Limb (tissue), 2 donors: Measurements from ENCODE around the gene GRB10.
"Not testable (repeated sequence)": the region's sequence is repeated elsewhere in the genome, so short reads cannot be mapped to it uniquely, and the experiment has no call there.

Experiments
- DNase-seq, 2 donors: peaks; one replicate each; pipeline ENCODE4 v3.0.0-alpha.2; 2016; ENCODE audit errors: extremely low spot score in 2 of 2

GRB10 gene

GRCh38 chr7:50779427-50779826, 3.3 kb downstream of the GRB10 start:
- DNase-seq, result no peak

GRCh38 chr7:50778189-50778588, 4.5 kb downstream of the GRB10 start:
- DNase-seq, result no peak

- DNase-seq, result no peak
Measured at GRCh38 chr7:50775836-50776235, 6.9 kb downstream of the GRB10 start.

GRCh38 chr7:50775231-50775630, 7.5 kb downstream of the GRB10 start:
- DNase-seq, result no peak

- no peak for DNase-seq
Measured at GRCh38 chr7:50774319-50774718, 8.4 kb downstream of the GRB10 start.

- not testable (repeated sequence) for DNase-seq
Measured at GRCh38 chr7:50773071-50773470, 9.6 kb downstream of the GRB10 start.

- DNase-seq, result no peak
Measured at GRCh38 chr7:50771120-50772002, 11.3 kb downstream of the GRB10 start.

GRCh38 chr7:50768485-50769474, 13.9 kb downstream of the GRB10 start:
- no peak for DNase-seq

GRCh38 chr7:50766849-50767207, 15.9 kb downstream of the GRB10 start:
- DNase-seq, result no peak

- DNase-seq, result no peak
Measured at GRCh38 chr7:50766106-50766848, 16.4 kb downstream of the GRB10 start.

- no peak for DNase-seq
Measured at GRCh38 chr7:50762337-50762736, 20.4 kb downstream of the GRB10 start.

- DNase-seq, result no peak
Measured at GRCh38 chr7:50761713-50762112, 21.0 kb downstream of the GRB10 start.

GRCh38 chr7:50757703-50758390, 24.8 kb downstream of the GRB10 start:
- no peak for DNase-seq

- no peak for DNase-seq
Measured at GRCh38 chr7:50756180-50756579, 26.5 kb downstream of the GRB10 start.

- DNase-seq, result no peak
Measured at GRCh38 chr7:50754684-50755083, 28.0 kb downstream of the GRB10 start.

GRCh38 chr7:50754241-50754640, 28.5 kb downstream of the GRB10 start:
- DNase-seq, result no peak

- DNase-seq, result no peak
Measured at GRCh38 chr7:50752422-50752821, 30.3 kb downstream of the GRB10 start.

- DNase-seq, result no peak
Measured at GRCh38 chr7:50751146-50751545, 31.6 kb downstream of the GRB10 start.

- DNase-seq, result no peak
Measured at GRCh38 chr7:50749896-50750295, 32.8 kb downstream of the GRB10 start.

GRCh38 chr7:50748472-50748871, 34.2 kb downstream of the GRB10 start:
- DNase-seq, result no peak

- DNase-seq, result no peak
Measured at GRCh38 chr7:50745835-50746234, 36.9 kb downstream of the GRB10 start.
